Neural cell (in vitro differentiated cells): ENCODE results near the gene HLA-DPA1. TPM values are rescaled to one million over a fixed set of nuclear protein-coding genes. Genes with fewer than 3 reads are reported as not detected.

Source experiments
- H2AFZ ChIP-seq: fragments of 200-600, 300-800 bp; sonication (generic), shearing (Covaris generic); 2 replicates; pipeline ENCODE4 v1.6.0; 2014; ENCODE audit warnings: low read depth, mild to moderate bottlenecking, antibody characterized with exemption, low read length, moderate library complexity
- H3F3A ChIP-seq: fragments of 200-600 bp; shearing (Covaris generic); 2 replicates; pipeline ENCODE4 v1.6.1; 2016; ENCODE audit warnings: mild to moderate bottlenecking, moderate library complexity, mixed read lengths, antibody characterized with exemption, low read length; ENCODE audit not compliant: insufficient read depth, poor library complexity, severe bottlenecking
- H3K27ac ChIP-seq: fragments of 200-600, 300-800 bp; sonication (generic), shearing (Covaris generic); 2 replicates; pipeline ENCODE4 v1.5.1; 2014; ENCODE audit warnings: mild to moderate bottlenecking, low read length, moderate library complexity
- H3K27me3 ChIP-seq: fragments of 300-800, 200-600 bp; sonication (generic), shearing (Covaris generic); 2 replicates; pipeline ENCODE4 v1.6.0; 2014; ENCODE audit warnings: mild to moderate bottlenecking, low read depth, low read length, moderate library complexity; ENCODE audit not compliant: insufficient read depth
- H3K36me3 ChIP-seq: fragments of 300-800, 200-600 bp; sonication (generic), shearing (Covaris generic); 2 replicates; pipeline ENCODE4 v1.5.1; 2014; ENCODE audit warnings: mild to moderate bottlenecking, antibody characterized with exemption, low read length, moderate library complexity; ENCODE audit not compliant: insufficient read depth
- H3K4me2 ChIP-seq: fragments of 300-800, 200-600 bp; sonication (generic), shearing (Covaris generic); 2 replicates; pipeline ENCODE4 v1.6.0; 2014; ENCODE audit warnings: mild to moderate bottlenecking, low read length
- H3K4me3 ChIP-seq: fragments of 300-800, 200-600 bp; sonication (generic), shearing (Covaris generic); 2 replicates; pipeline ENCODE4 v1.5.1; 2014; ENCODE audit warnings: mild to moderate bottlenecking, low read length, moderate library complexity
- H3K79me2 ChIP-seq: fragments of 200-600 bp; shearing (Covaris generic); replicated peaks from 2 replicates; pipeline ENCODE4 v1.6.0; 2014; ENCODE audit warnings: mild to moderate bottlenecking, low read length, moderate library complexity; ENCODE audit not compliant: insufficient read depth
- H3K9ac ChIP-seq: fragments of 300-800, 200-600 bp; sonication (generic), shearing (Covaris generic); 2 replicates; pipeline ENCODE4 v1.6.1; 2016; ENCODE audit warnings: mild to moderate bottlenecking, low read length, mixed read lengths
- H3K9me2 ChIP-seq: fragments of 200-600 bp; shearing (Covaris generic); 2 replicates; pipeline ENCODE4 v1.6.1; 2016; ENCODE audit warnings: mild to moderate bottlenecking, low read length, mixed read lengths; ENCODE audit not compliant: insufficient read depth
- H3K9me3 ChIP-seq: fragments of 200-600, 300-800 bp; sonication (generic), shearing (Covaris generic); 2 replicates; pipeline ENCODE4 v1.6.1; 2016; ENCODE audit warnings: mild to moderate bottlenecking, mixed run types, low read length, moderate library complexity, mixed read lengths
- H4K20me1 ChIP-seq: fragments of 200-600 bp; shearing (Covaris generic); 2 replicates; pipeline ENCODE4 v1.6.1; 2016; ENCODE audit warnings: mild to moderate bottlenecking, mixed run types; ENCODE audit not compliant: insufficient read depth
- CTCF ChIP-seq: fragments of 450-650 bp; IDR thresholded peaks from 2 replicates; pipeline ENCODE4 v1.5.1; 2014; ENCODE audit warnings: antibody characterized with exemption, mild to moderate bottlenecking, moderate library complexity; ENCODE audit not compliant: poor library complexity, severe bottlenecking
- EP300 ChIP-seq: fragments of 450-650 bp; conservative IDR thresholded peaks from 2 replicates; pipeline ENCODE4 v1.6.1; 2014; ENCODE audit warnings: antibody characterized with exemption, mild to moderate bottlenecking, moderate library complexity; ENCODE audit not compliant: poor library complexity, severe bottlenecking
- EZH2 ChIP-seq: fragments of 200-600, 300-800 bp; shearing (Covaris generic), sonication (generic); IDR thresholded peaks from 2 replicates; pipeline ENCODE4 v1.6.1; 2014; ENCODE audit warnings: antibody characterized with exemption, low read length, borderline replicate concordance, mild to moderate bottlenecking; ENCODE audit not compliant: insufficient read depth, poor library complexity, severe bottlenecking
- MXI1 ChIP-seq: fragments of 450-650 bp; conservative IDR thresholded peaks from 2 replicates; pipeline ENCODE4 v1.6.1; 2014; ENCODE audit warnings: antibody characterized with exemption, mild to moderate bottlenecking; ENCODE audit not compliant: poor library complexity, severe bottlenecking
- POLR2AphosphoS5 ChIP-seq: IDR thresholded peaks from 2 replicates; pipeline ENCODE4 v1.6.1; 2012
- RAD21 ChIP-seq: fragments of 450-650 bp; conservative IDR thresholded peaks from 2 replicates; pipeline ENCODE4 v1.6.1; 2014; ENCODE audit warnings: antibody characterized with exemption, mild to moderate bottlenecking, moderate library complexity
- REST ChIP-seq: IDR thresholded peaks from 2 replicates; pipeline ENCODE4 v1.6.1; 2012; ENCODE audit warnings: borderline replicate concordance
- SMC3 ChIP-seq: fragments of 450-650 bp; conservative IDR thresholded peaks from 2 replicates; pipeline ENCODE4 v1.6.1; 2014; ENCODE audit warnings: antibody characterized with exemption, mild to moderate bottlenecking, moderate library complexity; ENCODE audit not compliant: poor library complexity
- TAF1 ChIP-seq: IDR thresholded peaks from 2 replicates; pipeline ENCODE4 v1.6.1; 2012; ENCODE audit warnings: low read depth
- polyA minus RNA-seq: library from RNA; depleted of rRNA, polyadenylated mRNA; stranded (reverse); fragments of >200 nt; gene quantifications from 2 replicates; pipeline ENCODE4 v1.2.3, GENCODE V29; 2014
- polyA plus RNA-seq: library from polyadenylated mRNA; depleted of rRNA; stranded (reverse); fragments of >200 nt; gene quantifications from 2 replicates; pipeline ENCODE4 v1.2.3, GENCODE V29; 2014

Gene HLA-DPA1
- polyA plus RNA-seq (not detected in 2 replicates), polyA minus RNA-seq (not detected in 2 replicates)

GRCh38 chr6:33073431-33073871, at the start of gene HLA-DPA1:
Gene HLA-DPA1, minus strand, starts transcription at chr6:33073649.
- Histone ChIP-seq H2AFZ (no peak within 1 kb of the TSS), H3K9me2 (no peaks in the 10 kb centered on the region), H3K27me3 (no peaks in the 10 kb centered on the region), H3K9ac (no peak within 1 kb of the TSS), H3K4me2 (no peak within 1 kb of the TSS), H3F3A (no peaks in the 10 kb centered on the region), H3K36me3 (no peaks in the 10 kb centered on the region), H3K79me2 (no peaks in the 10 kb centered on the region), H3K9me3 (no peaks in the 10 kb centered on the region), H3K27ac (no peak within 1 kb of the TSS), H3K4me3 (no peak within 1 kb of the TSS), H4K20me1 (no peaks in the 10 kb centered on the region)
- no peak for TF ChIP-seq MXI1

GRCh38 chr6:33123181-33123580, 49.7 kb upstream of the HLA-DPA1 start:
- Histone ChIP-seq H4K20me1 (no peaks in the 10 kb centered on the region), H2AFZ (no peak overlapping the region), H3F3A (no peaks in the 10 kb centered on the region), H3K27me3 (no peaks in the 10 kb centered on the region), H3K9me3 (peaks cover 11% of the 10 kb centered on the region), H3K79me2 (peaks cover 4% of the 10 kb centered on the region), H3K36me3 (no peaks in the 10 kb centered on the region), H3K27ac (no peak overlapping the region), H3K4me2 (no peak overlapping the region), H3K9me2 (no peaks in the 10 kb centered on the region), H3K4me3 (no peak overlapping the region), H3K9ac (no peak overlapping the region)
- TF ChIP-seq MXI1 (no peak), TAF1 (no peak), REST (no peak), SMC3 (no peak), CTCF (no peak), EP300 (no peak), POLR2AphosphoS5 (no peak)

- Histone ChIP-seq H3K27ac (no peak overlapping the region), H3K4me3 (peak overlapping the region; percentile 11), H3K36me3 (no peaks in the 10 kb centered on the region), H3K9me2 (no peaks in the 10 kb centered on the region), H3K79me2 (peaks cover 4% of the 10 kb centered on the region), H3F3A (no peaks in the 10 kb centered on the region), H3K9ac (no peak overlapping the region), H3K27me3 (peaks cover 5% of the 10 kb centered on the region), H3K9me3 (peaks cover 11% of the 10 kb centered on the region), H4K20me1 (no peaks in the 10 kb centered on the region), H3K4me2 (no peak overlapping the region), H2AFZ (no peak overlapping the region)
- TF ChIP-seq RAD21 (no peak), TAF1 (no peak), MXI1 (no peak), REST (no peak), EZH2 (no peak), CTCF (no peak), POLR2AphosphoS5 (no peak), SMC3 (no peak), EP300 (no peak)
These were observed 46.6 kb upstream of the HLA-DPA1 start for GRCh38 chr6:33120001-33120400.
